D721Med (cell line): ENCODE measurements around the gene GRIN3A.

ENCODE experiments used
- DNase-seq: peaks from one replicate; pipeline ENCODE4 v3.0.0; 2011; ENCODE audit warnings: low spot score; ENCODE audit not compliant: insufficient read length
- FAIRE-seq: peaks from 2 replicates; lab custom pipeline; 2011; peaks lifted over from hg19 to GRCh38; lab: Jason Lieb, UNC
- CTCF ChIP-seq: IDR thresholded peaks from 2 replicates; pipeline ENCODE4 v1.5.1; 2012; ENCODE audit warnings: mild to moderate bottlenecking, control low read depth; ENCODE audit not compliant: insufficient read depth; ENCODE audit errors: missing control alignments

The GRIN3A gene

GRCh38 chr9:101528015-101528414 lies 210.4 kb downstream of the GRIN3A start:
- no peak for DNase-seq
- TF ChIP-seq CTCF: no peak
- no peak for FAIRE-seq

- FAIRE-seq (no peak), DNase-seq (no peak)
- TF ChIP-seq CTCF: no peak
Measured at GRCh38 chr9:101527066-101527465, 211.4 kb downstream of the GRIN3A start.

DNA sequence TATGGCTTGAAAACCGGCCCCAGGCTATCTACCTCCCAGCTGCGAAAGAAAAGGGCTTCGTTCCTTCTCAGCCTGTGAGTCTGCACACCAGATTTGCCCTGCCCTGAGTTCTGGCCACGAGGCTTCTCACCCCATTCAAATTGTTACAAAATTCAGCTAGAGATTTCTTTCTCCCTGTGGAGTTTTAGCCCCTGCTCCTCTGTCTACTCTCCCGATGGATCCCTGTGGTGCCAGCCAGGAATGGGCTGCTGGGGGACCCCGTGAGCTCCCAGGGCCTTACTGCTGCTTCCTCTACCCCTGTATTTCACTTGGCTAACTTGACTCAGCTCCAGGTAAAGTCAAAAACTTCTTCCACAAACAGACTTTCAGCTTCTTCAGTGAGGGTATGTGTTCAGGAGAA lies 214.1 kb downstream of the GRIN3A start:
- no peak for TF ChIP-seq CTCF
- DNase-seq: no peak
- FAIRE-seq: no peak
